ENCODE data around the gene ADAM10.

GRCh38 chr15:58565619-58566018, 183.9 kb downstream of the ADAM10 start:
- TF ChIP-seq, protein P1, sequence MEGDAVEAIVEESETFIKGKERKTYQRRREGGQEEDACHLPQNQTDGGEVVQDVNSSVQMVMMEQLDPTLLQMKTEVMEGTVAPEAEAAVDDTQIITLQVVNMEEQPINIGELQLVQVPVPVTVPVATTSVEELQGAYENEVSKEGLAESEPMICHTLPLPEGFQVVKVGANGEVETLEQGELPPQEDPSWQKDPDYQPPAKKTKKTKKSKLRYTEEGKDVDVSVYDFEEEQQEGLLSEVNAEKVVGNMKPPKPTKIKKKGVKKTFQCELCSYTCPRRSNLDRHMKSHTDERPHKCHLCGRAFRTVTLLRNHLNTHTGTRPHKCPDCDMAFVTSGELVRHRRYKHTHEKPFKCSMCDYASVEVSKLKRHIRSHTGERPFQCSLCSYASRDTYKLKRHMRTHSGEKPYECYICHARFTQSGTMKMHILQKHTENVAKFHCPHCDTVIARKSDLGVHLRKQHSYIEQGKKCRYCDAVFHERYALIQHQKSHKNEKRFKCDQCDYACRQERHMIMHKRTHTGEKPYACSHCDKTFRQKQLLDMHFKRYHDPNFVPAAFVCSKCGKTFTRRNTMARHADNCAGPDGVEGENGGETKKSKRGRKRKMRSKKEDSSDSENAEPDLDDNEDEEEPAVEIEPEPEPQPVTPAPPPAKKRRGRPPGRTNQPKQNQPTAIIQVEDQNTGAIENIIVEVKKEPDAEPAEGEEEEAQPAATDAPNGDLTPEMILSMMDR (IDR thresholded peaks at IDR 0.05), result no peak
- TF ChIP-seq E2F5 (CRISPR knock-in tag; IDR thresholded peaks at IDR 0.05) (no peak), ATF6 (CRISPR knock-in tag; IDR thresholded peaks at IDR 0.05) (no peak), ZNF232 (CRISPR knock-in tag; IDR thresholded peaks at IDR 0.05) (no peak), FOXK1 (CRISPR knock-in tag; IDR thresholded peaks at IDR 0.05) (no peak), CREB1 (CRISPR knock-in tag; IDR thresholded peaks at IDR 0.05) (no peak), AR (CRISPR knock-in tag; IDR thresholded peaks at IDR 0.05) (no peak), NR2C2 (CRISPR knock-in tag; IDR thresholded peaks at IDR 0.05) (no peak)
- TF ChIP-seq, protein P2, sequence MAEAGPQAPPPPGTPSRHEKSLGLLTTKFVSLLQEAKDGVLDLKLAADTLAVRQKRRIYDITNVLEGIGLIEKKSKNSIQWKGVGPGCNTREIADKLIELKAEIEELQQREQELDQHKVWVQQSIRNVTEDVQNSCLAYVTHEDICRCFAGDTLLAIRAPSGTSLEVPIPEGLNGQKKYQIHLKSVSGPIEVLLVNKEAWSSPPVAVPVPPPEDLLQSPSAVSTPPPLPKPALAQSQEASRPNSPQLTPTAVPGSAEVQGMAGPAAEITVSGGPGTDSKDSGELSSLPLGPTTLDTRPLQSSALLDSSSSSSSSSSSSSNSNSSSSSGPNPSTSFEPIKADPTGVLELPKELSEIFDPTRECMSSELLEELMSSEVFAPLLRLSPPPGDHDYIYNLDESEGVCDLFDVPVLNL (CRISPR knock-in tag; IDR thresholded peaks at IDR 0.05; ENCODE audit: borderline replicate concordance, low read depth), result no peak
- TF ChIP-seq, protein P3, sequence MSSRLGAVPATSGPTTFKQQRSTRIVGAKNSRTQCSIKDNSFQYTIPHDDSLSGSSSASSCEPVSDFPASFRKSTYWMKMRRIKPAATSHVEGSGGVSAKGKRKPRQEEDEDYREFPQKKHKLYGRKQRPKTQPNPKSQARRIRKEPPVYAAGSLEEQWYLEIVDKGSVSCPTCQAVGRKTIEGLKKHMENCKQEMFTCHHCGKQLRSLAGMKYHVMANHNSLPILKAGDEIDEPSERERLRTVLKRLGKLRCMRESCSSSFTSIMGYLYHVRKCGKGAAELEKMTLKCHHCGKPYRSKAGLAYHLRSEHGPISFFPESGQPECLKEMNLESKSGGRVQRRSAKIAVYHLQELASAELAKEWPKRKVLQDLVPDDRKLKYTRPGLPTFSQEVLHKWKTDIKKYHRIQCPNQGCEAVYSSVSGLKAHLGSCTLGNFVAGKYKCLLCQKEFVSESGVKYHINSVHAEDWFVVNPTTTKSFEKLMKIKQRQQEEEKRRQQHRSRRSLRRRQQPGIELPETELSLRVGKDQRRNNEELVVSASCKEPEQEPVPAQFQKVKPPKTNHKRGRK (CRISPR knock-in tag; IDR thresholded peaks at IDR 0.05; ENCODE audit: borderline replicate concordance), result no peak
- TF ChIP-seq, protein P4, sequence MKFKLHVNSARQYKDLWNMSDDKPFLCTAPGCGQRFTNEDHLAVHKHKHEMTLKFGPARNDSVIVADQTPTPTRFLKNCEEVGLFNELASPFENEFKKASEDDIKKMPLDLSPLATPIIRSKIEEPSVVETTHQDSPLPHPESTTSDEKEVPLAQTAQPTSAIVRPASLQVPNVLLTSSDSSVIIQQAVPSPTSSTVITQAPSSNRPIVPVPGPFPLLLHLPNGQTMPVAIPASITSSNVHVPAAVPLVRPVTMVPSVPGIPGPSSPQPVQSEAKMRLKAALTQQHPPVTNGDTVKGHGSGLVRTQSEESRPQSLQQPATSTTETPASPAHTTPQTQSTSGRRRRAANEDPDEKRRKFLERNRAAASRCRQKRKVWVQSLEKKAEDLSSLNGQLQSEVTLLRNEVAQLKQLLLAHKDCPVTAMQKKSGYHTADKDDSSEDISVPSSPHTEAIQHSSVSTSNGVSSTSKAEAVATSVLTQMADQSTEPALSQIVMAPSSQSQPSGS (CRISPR knock-in tag; IDR thresholded peaks at IDR 0.05; ENCODE audit: borderline replicate concordance, low read depth), result no peak
- TF ChIP-seq, protein P5, sequence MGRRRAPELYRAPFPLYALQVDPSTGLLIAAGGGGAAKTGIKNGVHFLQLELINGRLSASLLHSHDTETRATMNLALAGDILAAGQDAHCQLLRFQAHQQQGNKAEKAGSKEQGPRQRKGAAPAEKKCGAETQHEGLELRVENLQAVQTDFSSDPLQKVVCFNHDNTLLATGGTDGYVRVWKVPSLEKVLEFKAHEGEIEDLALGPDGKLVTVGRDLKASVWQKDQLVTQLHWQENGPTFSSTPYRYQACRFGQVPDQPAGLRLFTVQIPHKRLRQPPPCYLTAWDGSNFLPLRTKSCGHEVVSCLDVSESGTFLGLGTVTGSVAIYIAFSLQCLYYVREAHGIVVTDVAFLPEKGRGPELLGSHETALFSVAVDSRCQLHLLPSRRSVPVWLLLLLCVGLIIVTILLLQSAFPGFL (CRISPR knock-in tag; IDR thresholded peaks at IDR 0.05; ENCODE audit: borderline replicate concordance), result no peak
